Left cardiac atrium (tissue), 4 donors: ENCODE data around the gene BTBD16. TPM values are rescaled to one million over a fixed set of nuclear protein-coding genes. Genes with fewer than 3 reads are reported as not detected.

Source experiments
- ATAC-seq, 2 donors: fragments of 200-7000 bp; cut with Tn5 transposase; one replicate each; pipeline ENCODE4 v1.9.1; 2020; ENCODE audit warnings: mild to moderate bottlenecking in 2 of 2, moderate library complexity in 2 of 2
- DNase-seq: peaks from one replicate; pipeline ENCODE4 v3.0.0-alpha.2; 2020
- intact Hi-C, 2 donors: fragments of 100-400 bp; cut with DNase I; formaldehyde crosslinking; loops; one replicate each; pipeline versions ENCODE4 v1.14.1 to v1.15.1; 2022 to 2023
- total RNA-seq, 2 donors: library from RNA; stranded (reverse); fragmentation: NEBNext Ultra II Directional; extraction: Animal tissue kit (Norgen Biotek cat#: 25700); gene quantifications; one replicate each; pipeline ENCODE4 v1.2.1, GENCODE V29; 2021
- donor health status: DM: no; HTN: yes; CAD: no.
- donor health status: DM: no; HTN: yes; CAD: no; lungs with severe emphysema.
- donor health status: DM: yes; HTN: yes; CAD: no.
- donor health status: Dilated cardiomyopathy.

Gene BTBD16
- total RNA-seq, 2 donors from 2014 or later, result 0.37 TPM; not detected in 1

DNA sequence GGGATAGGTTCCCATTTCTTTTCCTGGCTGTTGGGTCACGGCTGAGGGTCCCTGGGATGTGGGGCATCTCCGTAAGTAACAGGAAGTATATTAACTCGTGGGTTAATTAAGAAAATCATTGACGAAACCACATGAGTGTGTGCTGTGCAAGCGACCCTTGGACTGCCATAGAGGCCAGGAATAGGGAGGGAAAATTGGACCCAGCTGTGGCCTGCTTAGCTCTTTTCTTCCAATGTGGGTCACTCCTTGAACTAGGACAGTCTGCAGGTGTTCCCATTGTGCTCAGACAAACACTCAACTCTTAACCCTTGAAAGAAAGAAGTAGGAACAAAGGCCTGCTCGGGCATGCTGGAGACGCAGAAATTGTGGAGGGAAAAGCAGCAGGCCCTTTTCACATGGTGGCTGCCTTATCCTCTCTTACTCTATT, 77.9 kb downstream of the BTBD16 start:
- DNase-seq (no peak), ATAC-seq (no peak)
- intact Hi-C loops, result loop anchor here in 1 of 2 donors (10.0 kb wide), 1 partner anchor 86 kb away; no protein-coding TSS in a partner anchor

DNA sequence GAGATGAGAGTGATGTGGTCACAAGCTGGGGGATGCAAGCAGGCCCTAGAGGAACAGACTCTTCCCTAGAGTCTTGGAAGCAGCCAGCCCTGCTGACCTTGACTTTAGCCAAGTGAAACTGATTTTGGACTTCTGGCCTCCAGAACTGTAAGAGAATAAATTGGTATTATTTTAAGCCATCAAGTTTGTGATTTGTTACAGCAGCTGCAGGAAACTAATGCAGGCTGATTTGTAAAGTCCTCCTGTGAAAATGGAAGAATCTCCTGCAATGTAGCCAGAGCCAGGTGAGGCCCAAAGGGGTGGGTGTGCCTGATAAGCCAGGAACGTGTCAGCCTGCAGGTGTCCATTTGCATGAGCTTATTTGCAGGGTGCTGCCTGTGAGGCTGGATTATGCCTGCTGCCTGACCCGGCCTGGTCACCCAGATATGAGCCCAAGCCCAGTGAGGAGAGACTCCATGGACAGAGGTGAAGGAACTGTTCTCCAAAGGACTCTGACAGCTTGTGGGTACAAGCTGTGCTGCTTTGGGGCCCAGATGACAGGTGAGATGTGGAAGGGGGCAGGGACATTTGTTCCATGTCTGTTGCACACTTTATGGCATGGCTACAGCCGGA, 78.8 kb downstream of the BTBD16 start:
- intact Hi-C loops, result loop anchor here in 1 of 2 donors (10.0 kb wide), 1 partner anchor 85 kb away; no protein-coding TSS in a partner anchor

GRCh38 chr10:122350893-122351292, 79.8 kb downstream of the BTBD16 start:
- intact Hi-C loops, result no loop called here
- ATAC-seq, result no peak
- DNase-seq, result no peak

More for the DNA sequence above, 78.8 kb downstream of the BTBD16 start:
- DNase-seq, result no peak
- no peak for ATAC-seq

DNA sequence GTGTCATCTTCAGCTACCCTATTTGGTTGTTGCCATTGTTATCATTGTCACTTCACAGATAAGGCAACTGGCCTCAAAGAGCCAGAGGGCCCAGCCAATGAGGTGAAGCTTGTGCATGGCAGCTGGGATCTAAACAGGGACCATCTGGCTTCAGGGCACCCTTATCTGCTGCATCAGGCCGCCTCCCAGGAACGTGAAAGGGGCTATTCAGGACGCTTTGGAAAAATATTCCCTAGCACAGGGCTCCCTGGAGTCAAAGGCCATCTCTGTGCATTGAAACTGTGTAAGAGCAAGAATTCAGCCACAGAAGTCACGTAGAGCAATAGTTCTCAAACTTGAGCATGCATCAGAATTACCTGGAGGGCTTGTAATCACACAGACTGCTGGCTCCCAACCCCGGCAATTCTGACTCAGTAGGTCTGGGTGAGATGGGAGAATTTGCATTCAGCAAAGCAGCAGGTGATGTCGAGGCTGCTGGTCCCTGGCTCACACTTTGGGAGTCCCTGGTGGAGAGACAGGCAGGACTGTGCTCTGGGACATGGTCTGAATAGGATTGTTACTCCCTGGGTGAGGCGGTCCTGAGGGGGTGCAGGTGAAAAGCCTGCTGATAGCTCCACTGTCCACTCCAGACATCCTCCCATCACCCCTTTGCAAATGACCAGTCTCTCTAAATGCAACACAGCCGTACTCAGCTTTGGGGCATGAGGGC, 81.9 kb downstream of the BTBD16 start:
- ATAC-seq (no peak), DNase-seq (no peak)
- intact Hi-C loops, result no loop called here

- ATAC-seq (no peak), DNase-seq (no peak)
- intact Hi-C loops, result no loop called here
Observed at GRCh38 chr10:122354383-122354782, 83.3 kb downstream of the BTBD16 start.

DNA sequence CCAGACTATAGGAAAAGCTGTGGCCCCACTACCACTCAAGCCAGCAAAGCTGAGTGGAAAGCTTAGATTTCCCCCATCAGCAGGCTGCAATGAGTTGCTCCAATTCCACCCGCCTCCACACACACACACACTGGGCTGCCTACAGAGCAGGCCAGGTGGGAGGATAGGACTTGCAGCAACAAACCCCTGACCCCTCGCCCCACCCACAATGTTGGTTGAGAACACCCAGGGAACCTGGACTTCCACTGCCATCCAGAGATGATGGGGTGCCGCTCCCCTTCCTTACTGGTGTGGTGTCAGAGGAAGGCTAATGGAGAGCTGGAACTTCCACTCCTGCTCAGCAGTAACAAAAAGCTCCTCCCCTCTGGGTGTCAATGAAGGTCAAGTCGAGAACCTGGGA, 86.6 kb downstream of the BTBD16 start:
- DNase-seq (no peak), ATAC-seq (no peak)
- intact Hi-C loops, result no loop called here

DNA sequence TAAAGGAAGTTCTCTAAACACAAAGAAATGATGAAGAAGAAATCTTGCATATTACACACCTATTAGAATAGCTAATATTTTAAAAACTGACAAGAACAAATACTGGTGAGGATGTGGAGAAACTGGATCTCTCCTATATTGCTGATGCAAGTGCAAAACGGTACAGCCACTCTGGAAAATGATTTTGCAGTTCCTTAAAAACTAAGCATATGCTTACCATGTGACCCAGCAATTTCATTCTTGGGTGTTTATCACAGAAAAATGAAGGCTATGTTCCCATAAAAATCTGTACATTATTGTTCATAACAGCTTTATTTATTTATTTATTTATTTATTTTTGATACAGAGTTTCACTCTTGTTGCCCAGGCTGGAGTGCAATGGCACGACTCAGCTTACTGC, 88.5 kb downstream of the BTBD16 start:
- DNase-seq (no peak), ATAC-seq (no peak)
- intact Hi-C loops, result no loop called here

DNA sequence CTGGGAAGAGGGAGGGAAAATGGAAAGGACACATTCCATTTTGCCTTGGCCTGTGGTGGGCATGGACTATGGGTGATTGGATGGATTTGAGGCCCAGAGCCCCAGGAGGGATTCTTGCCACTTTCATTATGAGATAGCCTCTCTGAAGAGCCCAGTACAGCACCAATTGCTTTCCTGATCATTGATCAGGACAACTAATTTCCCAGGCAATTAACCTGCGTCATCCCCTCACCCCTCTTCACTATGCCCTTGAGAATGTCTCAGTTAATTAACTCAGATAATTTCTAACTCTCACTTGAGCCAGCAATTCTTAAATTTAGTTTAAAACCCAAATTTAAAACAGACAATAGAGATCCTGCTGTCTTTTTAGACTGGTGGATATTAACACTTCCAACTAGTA, 90.0 kb downstream of the BTBD16 start:
- DNase-seq (no peak), ATAC-seq (no peak)
- intact Hi-C loops, result no loop called here

DNA sequence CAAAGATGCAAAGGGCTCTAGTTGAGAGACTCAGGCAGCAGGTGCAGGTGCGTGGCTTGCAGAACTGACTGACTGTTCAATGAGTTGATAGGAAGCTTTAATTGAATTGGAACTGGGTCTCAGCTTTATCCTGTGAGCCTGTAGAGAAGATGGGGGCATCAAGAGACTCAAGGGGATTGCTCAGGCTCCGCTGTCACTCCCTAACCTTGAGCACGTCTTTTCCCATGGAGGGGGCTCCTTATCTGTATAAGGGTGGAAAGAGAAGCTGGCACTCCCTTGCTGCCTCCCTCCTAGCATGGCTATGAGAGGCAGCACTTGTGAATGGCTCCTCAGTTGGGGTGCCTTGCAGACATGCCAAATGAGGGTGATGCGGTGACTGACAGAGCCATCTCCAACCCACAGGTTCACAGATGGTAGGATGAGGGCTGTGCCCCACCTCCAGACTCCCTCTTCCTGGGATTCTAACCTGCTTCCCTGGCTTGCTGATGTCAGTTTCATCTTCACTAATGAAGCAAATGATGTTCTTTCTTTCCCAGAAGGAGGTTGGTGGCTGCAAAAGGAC, 91.0 kb downstream of the BTBD16 start:
- intact Hi-C loops, result no loop called here
- ATAC-seq, result no peak
- no peak for DNase-seq

- intact Hi-C loops, result no loop called here
- DNase-seq (no peak), ATAC-seq (no peak)
Observed at GRCh38 chr10:122362621-122363020, 91.5 kb downstream of the BTBD16 start.

DNA sequence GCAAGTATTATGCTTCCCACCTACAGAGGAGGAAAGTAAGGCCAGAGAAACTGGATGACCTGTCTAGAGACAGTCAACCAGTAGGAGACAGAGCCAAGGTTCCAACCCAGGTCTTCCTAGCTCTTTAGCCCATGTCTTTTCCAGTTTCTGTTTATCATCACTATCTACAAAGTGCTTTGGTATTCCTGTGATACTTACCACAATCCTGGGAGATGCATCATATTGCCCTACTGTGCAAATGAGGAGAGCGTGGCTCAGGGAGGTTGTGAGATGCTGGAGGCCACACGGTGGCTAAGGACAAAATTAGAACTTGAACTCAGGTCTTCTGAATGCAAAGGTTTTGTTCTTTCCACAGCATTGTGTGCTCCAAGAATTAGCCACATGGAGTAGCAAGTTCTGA, 92.2 kb downstream of the BTBD16 start:
- no peak for ATAC-seq
- intact Hi-C loops, result no loop called here
- DNase-seq, result no peak

DNA sequence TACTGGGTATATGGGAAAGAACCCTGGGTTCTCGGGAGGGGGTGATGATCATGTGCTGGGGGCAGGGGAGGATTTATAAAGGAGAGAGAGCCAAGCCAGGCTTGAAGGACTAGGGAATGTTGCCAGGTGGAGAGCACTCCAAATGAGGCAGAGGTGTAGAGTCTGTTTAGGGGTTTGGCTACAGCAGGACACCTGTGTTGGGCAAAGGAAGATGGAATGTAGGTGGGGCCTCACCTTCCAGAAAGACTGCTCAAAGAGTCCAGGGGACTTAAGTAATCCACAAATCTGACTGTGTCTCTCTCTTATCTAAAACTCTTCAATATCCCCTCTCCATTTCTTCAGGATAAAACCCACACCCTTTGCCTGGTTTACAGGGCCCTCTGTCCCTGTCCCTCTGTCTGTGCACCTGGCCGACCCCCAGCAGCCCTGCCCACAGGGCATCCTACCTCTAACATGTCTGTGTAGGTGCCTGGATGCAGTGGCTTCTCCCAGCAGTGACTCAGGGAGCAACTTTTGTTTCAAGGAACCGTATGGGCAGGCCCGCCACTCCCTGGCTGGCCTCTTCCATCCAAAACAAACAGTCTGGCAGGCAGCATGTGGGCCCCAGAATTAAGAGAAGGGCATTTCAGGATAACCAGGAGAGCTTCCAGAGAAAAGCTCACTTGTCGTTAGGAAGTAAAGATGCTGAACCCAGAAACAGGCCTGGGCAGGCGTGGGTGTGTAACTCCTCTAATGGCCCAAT, 92.8 kb downstream of the BTBD16 start:
- intact Hi-C loops, result no loop called here
- no peak for DNase-seq
- ATAC-seq, result peak in 1 of 2 donors; percentile 61

- DNase-seq (no peak), ATAC-seq (no peak)
- intact Hi-C loops, result loop anchor here in 1 of 2 donors (2.0 kb wide), 1 partner anchor 22 kb away; no protein-coding TSS in a partner anchor
Observed at GRCh38 chr10:122368502-122369254, 97.6 kb downstream of the BTBD16 start.

GRCh38 chr10:122373108-122373507, 102.0 kb downstream of the BTBD16 start:
- ATAC-seq, result no peak
- intact Hi-C loops, result no loop called here
- DNase-seq, result no peak

DNA sequence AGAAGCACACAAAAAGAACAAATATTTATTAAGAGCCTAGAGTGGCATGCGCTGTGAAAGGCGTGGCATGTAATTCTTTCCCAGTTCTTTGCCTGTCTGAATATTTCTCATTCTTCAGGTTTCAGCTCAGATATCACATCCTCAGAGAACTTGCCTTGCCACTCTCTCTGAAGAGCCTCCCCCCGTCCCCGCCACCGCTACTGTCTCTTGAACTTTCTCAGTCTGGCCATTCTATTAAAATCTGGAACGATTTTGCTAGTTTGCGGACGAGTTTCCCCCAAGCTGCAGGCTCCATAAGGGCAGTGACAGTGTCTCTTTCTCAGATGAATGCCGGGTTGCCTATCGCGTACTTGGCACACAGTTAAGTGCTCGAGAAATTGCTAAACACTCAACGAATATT, 102.6 kb downstream of the BTBD16 start:
- intact Hi-C loops, result no loop called here
- peak; percentile 3 for ATAC-seq
- no peak for DNase-seq

GRCh38 chr10:122374237-122374858, 103.3 kb downstream of the BTBD16 start, which contains the start of gene PLEKHA1:
PLEKHA1 (plus strand) TSS chr10:122374708; CDS start chr10:122393201, 18,493 bp downstream.
- peak; percentile 97 to 98 for ATAC-seq
- intact Hi-C loops, result no loop called here
- peak; percentile 97 for DNase-seq

GRCh38 chr10:122374859-122375678, 104.0 kb downstream of the BTBD16 start:
- intact Hi-C loops, result no loop called here
- DNase-seq (peak; percentile 64), ATAC-seq (peak; percentile 63 to 66)

GRCh38 chr10:122375679-122376160, 104.6 kb downstream of the BTBD16 start:
- no peak for DNase-seq
- intact Hi-C loops, result no loop called here
- ATAC-seq, result no peak
